SK-MEL-5 (cell line): ENCODE results near the gene CRABP1. TPM values are rescaled to one million over a fixed set of nuclear protein-coding genes. Genes with fewer than 3 reads are reported as not detected.

Experiments used
- DNase-seq: peaks from one replicate; pipeline ENCODE4 v3.0.0-alpha.2; 2016; ENCODE audit warnings: low read depth, low spot score
- in situ Hi-C: cut with HindIII; loops from 2 replicates; pipeline ENCODE4 v1.10.0; 2016; ENCODE audit warnings: low sequenced_read_pairs, high pct_unique_total_duplicates, low pct_unique_long_range_greater_than_20kb
- small RNA-seq, 2 experiments: library from RNA; depleted of rRNA; stranded (forward); fragments of <200 nt; gene quantifications; one replicate each; pipeline ENCODE3, GENCODE V24; 2014
- total RNA-seq: library from RNA; depleted of rRNA; stranded (reverse); fragments of >200 nt; shearing (Covaris generic); gene quantifications from 2 replicates; pipeline ENCODE4 v1.2.3, GENCODE V29; 2014; rRNA removed

CRABP1 gene
- total RNA-seq, 1 experiment from 2014 or later, result not detected

DNA sequence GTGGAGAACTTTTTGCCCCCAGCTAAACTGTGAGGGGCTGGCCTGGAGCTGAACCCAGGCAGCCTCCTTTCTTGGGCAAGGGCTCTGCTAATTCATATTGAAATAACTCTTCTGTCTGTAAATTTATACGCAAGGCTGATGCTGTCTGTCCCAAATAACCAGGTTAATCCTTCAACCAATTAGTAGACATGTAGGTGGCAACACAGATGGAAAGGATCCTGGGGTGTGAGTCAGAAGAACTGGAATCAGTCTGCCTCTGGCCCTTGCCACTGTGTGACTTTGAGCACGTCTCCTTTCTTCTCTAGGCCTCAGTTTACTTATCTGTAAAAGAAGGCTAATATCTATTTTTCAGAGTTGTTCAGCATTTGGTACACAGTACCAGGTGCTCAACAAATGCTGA lies 49.6 kb downstream of the CRABP1 start:
- in situ Hi-C loops, result no loop called here
- DNase-seq, result no peak

DNA sequence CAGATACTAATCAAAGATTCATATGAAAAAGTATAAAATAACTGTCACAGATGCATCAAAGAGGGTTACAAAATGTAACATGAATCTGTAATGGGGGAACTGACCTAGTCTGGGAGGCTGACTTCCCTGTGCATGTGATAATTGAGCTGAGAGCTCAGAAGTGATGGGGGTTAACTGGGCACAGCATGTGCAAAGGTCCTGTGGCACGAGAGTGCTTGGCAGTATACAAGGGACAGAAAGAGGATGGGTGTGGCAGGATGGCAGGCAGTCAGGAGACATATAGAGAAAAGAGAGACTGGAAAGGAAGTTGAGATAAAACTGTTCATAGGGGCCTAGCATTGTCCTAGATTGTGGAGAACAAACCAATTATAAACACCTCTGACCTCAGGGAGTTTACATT lies 50.1 kb downstream of the CRABP1 start:
- in situ Hi-C loops, result no loop called here
- DNase-seq, result no peak

DNA sequence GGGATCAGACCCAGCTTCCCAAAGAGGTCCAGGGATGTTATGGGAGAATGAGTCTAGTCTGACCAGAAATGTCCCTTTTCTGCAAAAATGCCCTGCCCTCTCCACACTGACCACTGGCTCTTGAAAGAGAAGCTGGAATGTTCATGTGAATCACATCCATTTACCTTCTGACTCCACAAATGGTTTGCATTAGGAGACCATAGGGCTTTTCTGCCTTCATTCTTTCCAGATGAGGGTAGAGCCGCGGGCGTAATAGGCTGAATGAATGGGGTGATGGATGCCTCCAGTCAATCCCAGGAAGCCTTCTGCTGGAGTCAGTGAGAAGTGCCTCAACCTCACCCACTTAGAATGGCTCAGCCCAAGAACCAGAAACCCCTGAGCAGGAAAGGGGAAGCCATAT lies 50.7 kb downstream of the CRABP1 start:
- in situ Hi-C loops, result no loop called here
- no peak for DNase-seq

DNA sequence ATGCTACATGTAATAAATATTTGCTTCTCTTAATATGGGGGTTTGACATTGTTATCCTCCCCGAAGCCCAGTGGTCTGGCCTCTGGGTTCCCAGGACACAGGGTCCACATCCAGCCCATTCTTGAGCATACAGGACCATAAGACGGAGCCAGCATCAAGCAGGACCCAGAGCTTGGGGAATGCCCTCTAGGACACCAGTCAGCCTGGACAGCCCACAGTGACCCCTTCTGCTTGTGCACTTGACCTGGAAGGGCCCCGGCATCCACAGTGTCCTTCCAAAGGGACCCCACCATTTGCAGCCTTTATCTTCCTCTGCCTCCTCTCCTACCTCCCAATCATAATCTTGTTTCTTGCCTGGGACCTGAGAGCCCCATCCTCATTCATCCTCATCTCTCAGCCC lies 51.6 kb downstream of the CRABP1 start:
- in situ Hi-C loops, result no loop called here
- DNase-seq, result no peak

DNA sequence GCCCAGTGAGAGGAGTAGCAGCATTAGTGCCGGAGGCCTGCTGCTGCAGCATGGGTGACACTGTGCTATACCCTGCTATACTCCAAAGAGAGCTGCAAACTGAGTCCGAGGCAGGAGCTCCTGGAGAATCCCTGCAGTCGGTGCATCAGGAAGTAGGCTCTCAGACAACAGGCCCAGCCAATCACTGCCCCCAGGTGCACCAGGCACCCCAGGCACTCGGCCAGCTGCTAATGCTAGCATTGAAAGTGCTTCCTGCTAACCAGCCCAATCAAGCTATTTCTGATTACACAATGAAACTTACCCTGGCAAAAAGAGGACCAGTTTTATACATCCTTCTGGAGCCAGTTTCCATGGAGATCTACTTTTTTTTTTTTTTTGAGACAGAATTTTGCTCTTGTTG lies 52.3 kb downstream of the CRABP1 start:
- in situ Hi-C loops, result no loop called here
- no peak for DNase-seq

DNA sequence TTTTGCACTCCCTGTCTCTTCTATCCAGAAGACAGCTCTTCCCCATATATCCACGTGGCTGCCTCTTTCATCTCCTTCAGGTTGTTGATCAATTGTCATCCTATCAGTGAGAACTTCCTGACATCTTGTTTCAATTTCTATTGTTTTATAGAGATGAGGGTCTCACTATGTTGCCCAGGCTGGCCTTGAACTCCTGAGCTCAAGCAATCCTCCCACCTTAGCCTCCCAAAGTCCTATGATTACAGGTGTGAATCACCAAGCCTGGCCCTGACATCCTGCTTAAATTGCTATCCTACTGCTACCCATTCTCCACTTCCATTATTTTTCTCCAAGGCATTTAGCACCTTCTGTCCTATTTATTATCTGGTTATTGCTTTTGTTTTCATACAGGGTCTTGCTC lies 53.0 kb downstream of the CRABP1 start:
- no peak for DNase-seq
- in situ Hi-C loops, result no loop called here

DNA sequence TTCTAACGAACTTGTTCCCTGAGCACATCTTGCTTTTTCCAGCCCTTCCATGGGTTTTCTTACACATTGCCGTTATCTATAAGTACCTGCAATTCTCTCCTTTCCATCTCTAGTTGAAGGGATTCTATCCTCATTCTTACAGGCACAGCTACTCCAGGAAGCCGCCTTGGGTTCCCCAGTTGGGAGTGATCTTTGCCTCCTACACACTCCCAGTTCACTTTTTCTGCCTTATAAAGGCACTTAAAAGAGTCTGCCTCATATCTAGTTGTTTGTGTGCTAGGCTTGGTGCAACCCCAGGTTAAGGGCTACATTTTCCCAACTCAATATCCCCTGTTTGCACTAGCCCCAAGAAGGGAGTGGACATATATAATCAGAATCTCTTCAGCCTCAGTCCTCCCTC lies 53.9 kb downstream of the CRABP1 start:
- DNase-seq, result no peak
- in situ Hi-C loops, result no loop called here

DNA sequence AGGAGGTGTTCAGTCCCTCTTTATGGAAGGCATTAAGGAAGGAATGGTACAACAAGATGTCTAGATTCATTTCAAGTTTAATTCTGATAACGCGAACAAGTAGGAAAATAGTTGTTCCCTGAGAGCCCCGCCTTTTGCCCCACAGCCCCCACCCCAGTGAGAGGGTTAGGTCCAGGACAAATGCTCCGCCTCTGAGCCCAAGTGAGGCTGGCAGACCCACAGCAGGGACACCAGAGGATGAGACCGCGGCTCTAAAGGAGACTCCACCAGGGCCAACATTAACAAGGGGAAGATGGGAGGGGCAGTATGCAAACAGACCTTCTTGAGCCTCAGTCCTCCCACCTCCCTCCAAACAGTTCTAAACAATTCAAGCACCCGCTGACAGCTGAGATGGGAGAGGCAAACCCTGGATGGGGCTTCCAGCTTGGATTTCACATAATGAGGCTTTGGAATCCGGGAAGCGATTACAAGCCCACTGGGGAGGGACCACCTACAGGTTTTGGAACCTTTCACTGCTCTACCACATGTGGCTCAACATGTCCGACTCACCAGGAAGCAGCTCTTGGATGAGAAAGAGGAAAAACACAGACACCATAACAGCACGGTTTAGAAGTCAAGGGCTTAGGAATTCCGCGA lies 54.9 kb downstream of the CRABP1 start:
- no peak for DNase-seq
- in situ Hi-C loops, result no loop called here

DNA sequence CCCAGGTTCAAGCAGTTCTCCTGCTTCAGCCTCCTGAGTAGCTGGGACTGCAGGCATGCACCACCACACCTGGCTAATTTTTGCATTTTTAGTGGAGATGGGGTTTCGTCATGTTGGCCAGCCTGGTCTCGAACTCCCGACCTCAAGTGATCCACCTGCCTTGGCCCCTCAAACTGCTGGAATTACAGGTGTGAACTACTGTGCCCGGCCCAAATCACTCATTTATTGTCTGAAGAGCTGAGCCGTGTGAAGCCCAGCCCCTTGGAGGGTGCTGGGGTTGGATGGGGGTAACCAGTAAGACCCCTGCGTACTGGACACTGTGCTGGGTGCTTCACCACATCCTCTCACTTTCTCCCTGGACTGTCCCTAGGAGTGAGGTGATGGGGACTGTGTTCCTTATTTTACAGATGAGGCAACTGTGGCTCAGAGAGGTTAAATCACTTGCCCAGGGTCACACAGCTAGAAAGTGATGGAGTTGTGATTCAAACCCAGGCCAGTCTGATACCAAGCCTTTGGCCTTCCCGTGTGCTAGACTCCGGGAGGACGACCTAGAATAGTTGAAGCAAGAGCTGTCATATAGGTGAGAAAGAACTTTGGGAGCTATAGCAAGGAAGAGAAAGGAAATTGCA lies 56.1 kb downstream of the CRABP1 start:
- in situ Hi-C loops, result no loop called here
- DNase-seq, result no peak

DNA sequence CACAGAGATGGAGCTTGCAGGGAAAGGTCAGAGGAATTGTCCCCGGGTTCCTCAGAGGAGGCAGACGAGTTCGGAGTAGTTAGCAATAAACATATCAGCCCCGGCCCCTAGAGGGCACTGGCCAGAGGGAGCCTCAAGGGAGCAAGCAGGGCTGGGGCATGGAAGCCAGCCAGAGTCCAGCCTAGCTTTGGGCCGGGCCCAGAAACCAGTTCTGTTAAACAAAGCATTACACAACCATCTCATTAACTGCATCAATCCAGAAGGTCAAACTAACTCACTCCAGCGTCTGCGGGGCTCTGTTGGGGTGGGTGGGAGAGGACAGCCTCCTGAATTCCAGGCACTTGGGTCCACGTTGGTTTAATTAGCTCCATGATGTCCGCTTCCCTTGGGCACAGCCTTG lies 56.8 kb downstream of the CRABP1 start:
- in situ Hi-C loops, result no loop called here
- DNase-seq, result peak; percentile 40

DNA sequence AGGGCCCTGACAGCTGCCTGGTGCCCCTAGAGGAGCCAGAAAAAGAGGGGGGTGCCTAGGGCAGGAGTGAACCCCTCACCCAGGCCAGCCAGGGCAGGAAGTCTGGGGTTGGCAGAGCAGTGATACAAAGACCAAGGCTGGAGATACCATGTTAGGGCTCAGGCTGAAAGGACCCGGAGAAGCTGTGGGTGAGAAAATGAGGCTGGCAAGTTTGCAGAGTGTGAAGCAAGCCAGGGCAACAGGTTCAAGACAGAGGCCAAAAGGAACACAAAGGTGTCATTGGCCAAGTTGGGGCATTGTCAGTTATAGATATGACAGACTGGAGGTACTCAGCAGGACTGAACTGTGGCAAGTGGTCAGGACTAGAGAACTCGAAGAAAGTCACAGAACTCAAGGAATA lies 57.2 kb downstream of the CRABP1 start:
- in situ Hi-C loops, result no loop called here
- no peak for DNase-seq

Small RNA genes lying within 50 kb of the gene (small RNA-seq; reads per million reads assigned to genes)
- gene AC090607.5, result 0 to 0.02 reads per million in 2 experiments

Other genes with a start within 250 kb of the CRABP1 start
- not detected in 2 replicates for gene SH2D7, start 247.8 kb upstream of the CRABP1 start, total RNA-seq
- gene CIB2, start 208.9 kb upstream of the CRABP1 start, total RNA-seq, result 15.4 and 15.9 TPM in 2 replicates
- gene IDH3A, start 191.0 kb upstream of the CRABP1 start, total RNA-seq, result 71.7 and 76.1 TPM in 2 replicates
- gene ACSBG1, start 105.8 kb upstream of the CRABP1 start, total RNA-seq, result 2.4 and 5.5 TPM in 2 replicates
- gene DNAJA4, start 75.8 kb upstream of the CRABP1 start, total RNA-seq, result 8.5 and 8.7 TPM in 2 replicates
- 327 and 343 TPM in 2 replicates for gene SKIC8, start 40.7 kb upstream of the CRABP1 start, total RNA-seq
- 21.8 and 30.4 TPM in 2 replicates for gene IREB2, start 97.9 kb downstream of the CRABP1 start, total RNA-seq
- gene HYKK, start 167.2 kb downstream of the CRABP1 start, total RNA-seq, result 4.8 and 6.6 TPM in 2 replicates
- gene PSMA4, start 200.1 kb downstream of the CRABP1 start, total RNA-seq, result 253 and 260 TPM in 2 replicates
- 12.6 and 17.5 TPM in 2 replicates for gene CHRNA5, start 225.2 kb downstream of the CRABP1 start, total RNA-seq